Glutamatergic neuron (in vitro differentiated cells): ENCODE results near the gene ELOVL6. TPM values are rescaled to one million over a fixed set of nuclear protein-coding genes. Genes with fewer than 3 reads are reported as not detected.

Experiments used
- DNase-seq: peaks from one replicate; pipeline ENCODE4 v3.0.0; 2022
- H3K27ac Mint-ChIP-seq: one replicate; pipeline ENCODE4 v1.8.0; 2020; ENCODE audit warnings: mild to moderate bottlenecking, mixed read lengths, inconsistent platforms; ENCODE audit not compliant: unreplicated experiment
- H3K27me3 Mint-ChIP-seq: one replicate; pipeline ENCODE4 v1.8.0; 2020; ENCODE audit warnings: mild to moderate bottlenecking, moderate library complexity, mixed read lengths, inconsistent platforms; ENCODE audit not compliant: unreplicated experiment
- H3K36me3 Mint-ChIP-seq: one replicate; pipeline ENCODE4 v1.8.0; 2020; ENCODE audit warnings: mild to moderate bottlenecking, mixed read lengths, inconsistent platforms; ENCODE audit not compliant: unreplicated experiment
- H3K4me1 Mint-ChIP-seq: one replicate; pipeline ENCODE4 v1.8.0; 2020; ENCODE audit warnings: mild to moderate bottlenecking, low read depth, mixed read lengths, inconsistent platforms; ENCODE audit not compliant: unreplicated experiment
- H3K4me3 Mint-ChIP-seq: one replicate; pipeline ENCODE4 v1.8.0; 2020; ENCODE audit warnings: mild to moderate bottlenecking, mixed read lengths, inconsistent platforms; ENCODE audit not compliant: unreplicated experiment
- H3K9me3 Mint-ChIP-seq: one replicate; pipeline ENCODE4 v1.8.0; 2020; ENCODE audit warnings: mild to moderate bottlenecking, moderate library complexity, mixed read lengths, inconsistent platforms; ENCODE audit not compliant: unreplicated experiment
- total RNA-seq: library from RNA; stranded (reverse); fragmentation: NEBNext Ultra II Directional; extraction: Animal tissue kit (Norgen Biotek cat#: 25700); gene quantifications from one replicate; pipeline ENCODE4 v1.2.1, GENCODE V29; 2021; ENCODE audit not compliant: unreplicated experiment
- TF ChIP-seq, protein P1 (sequence below): fragments of 200-600 bp; sonication (generic); IDR thresholded peaks from one replicate; pipeline ENCODE4 v1.5.0; 2021; ENCODE audit not compliant: partially characterized antibody, unreplicated experiment

Gene ELOVL6
- total RNA-seq, 1 donor from 2014 or later: 60.1 TPM

DNA sequence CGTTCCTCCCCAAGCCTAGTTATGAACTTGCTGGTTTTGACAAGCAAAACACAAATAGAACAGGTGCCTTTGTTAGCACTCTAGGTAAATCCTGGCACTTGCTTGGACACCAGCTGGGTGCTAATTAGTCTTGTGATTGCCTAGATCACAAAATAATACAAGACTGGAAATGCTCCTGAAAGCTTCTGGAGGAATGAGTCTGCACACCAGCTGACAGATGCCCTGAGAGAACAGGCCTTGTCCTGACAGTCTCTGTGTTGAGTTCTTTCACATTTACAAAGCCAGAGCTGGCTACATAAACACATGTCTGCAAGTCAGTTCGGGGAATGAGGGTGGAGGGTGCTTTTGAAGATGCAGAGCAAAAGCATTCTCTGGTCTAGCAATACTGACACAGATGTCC lies 93.8 kb downstream of the ELOVL6 start:
- H3K36me3 Mint-ChIP-seq: peaks cover 4% of the 10 kb centered on the region
- no peaks in the 10 kb centered on the region for H3K9me3 Mint-ChIP-seq
- DNase-seq: peak; percentile 17
- no peak overlapping the region for H3K4me3 Mint-ChIP-seq
- TF ChIP-seq, protein P1, sequence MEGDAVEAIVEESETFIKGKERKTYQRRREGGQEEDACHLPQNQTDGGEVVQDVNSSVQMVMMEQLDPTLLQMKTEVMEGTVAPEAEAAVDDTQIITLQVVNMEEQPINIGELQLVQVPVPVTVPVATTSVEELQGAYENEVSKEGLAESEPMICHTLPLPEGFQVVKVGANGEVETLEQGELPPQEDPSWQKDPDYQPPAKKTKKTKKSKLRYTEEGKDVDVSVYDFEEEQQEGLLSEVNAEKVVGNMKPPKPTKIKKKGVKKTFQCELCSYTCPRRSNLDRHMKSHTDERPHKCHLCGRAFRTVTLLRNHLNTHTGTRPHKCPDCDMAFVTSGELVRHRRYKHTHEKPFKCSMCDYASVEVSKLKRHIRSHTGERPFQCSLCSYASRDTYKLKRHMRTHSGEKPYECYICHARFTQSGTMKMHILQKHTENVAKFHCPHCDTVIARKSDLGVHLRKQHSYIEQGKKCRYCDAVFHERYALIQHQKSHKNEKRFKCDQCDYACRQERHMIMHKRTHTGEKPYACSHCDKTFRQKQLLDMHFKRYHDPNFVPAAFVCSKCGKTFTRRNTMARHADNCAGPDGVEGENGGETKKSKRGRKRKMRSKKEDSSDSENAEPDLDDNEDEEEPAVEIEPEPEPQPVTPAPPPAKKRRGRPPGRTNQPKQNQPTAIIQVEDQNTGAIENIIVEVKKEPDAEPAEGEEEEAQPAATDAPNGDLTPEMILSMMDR: no peak
- peak overlapping the region; percentile 23 for H3K27ac Mint-ChIP-seq
- peaks cover 14% of the 10 kb centered on the region for H3K4me1 Mint-ChIP-seq
- no peaks in the 10 kb centered on the region for H3K27me3 Mint-ChIP-seq

DNA sequence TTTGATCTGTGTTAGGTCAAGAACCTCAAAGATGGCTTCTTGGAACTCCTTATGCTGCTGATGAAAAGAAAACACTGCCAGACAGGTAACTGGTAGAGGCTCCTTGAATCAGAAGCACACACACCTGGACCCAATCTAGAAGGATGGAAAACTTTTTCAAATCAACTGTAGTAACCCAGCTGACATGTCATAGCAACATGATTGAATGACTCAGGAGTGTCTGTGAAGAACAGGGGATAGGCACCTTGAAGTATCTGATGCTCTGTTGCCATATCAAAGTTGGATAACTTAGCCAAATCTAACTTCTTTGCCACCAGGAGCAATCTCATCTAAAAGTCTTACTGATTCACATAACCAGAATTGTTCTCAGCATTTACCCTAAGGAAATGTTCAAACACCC lies 98.8 kb downstream of the ELOVL6 start:
- Mint-ChIP-seq H3K27ac (no peak overlapping the region), H3K4me1 (peaks cover 2% of the 10 kb centered on the region), H3K27me3 (no peaks in the 10 kb centered on the region), H3K9me3 (no peaks in the 10 kb centered on the region), H3K4me3 (no peak overlapping the region), H3K36me3 (peaks cover 4% of the 10 kb centered on the region)
- TF ChIP-seq, protein P1: no peak
- DNase-seq: no peak

DNA sequence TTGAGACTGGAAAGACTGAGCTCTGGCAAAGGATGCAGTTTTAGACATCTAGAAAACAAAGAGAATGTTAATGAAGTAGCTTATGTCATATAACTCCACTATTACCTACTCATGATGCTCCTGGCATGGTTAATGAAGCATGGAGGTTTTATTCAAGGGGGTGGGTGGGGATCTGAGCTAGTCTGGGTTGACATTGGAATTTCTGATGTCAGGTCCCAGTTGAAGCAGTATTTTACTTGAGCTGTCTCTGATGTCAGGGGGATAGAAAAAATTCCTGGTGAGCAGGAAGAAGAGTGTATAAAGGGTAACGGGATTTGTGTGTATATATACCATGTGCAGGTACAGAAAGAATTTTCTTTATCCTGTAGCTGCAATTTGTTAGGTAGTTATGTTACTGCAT lies 102.0 kb downstream of the ELOVL6 start:
- TF ChIP-seq, protein P1: no peak
- Mint-ChIP-seq H3K27me3 (peaks cover 1% of the 10 kb centered on the region), H3K4me1 (peaks cover 4% of the 10 kb centered on the region), H3K4me3 (no peak overlapping the region), H3K27ac (no peak overlapping the region), H3K9me3 (no peaks in the 10 kb centered on the region), H3K36me3 (no peaks in the 10 kb centered on the region)
- no peak for DNase-seq

DNA sequence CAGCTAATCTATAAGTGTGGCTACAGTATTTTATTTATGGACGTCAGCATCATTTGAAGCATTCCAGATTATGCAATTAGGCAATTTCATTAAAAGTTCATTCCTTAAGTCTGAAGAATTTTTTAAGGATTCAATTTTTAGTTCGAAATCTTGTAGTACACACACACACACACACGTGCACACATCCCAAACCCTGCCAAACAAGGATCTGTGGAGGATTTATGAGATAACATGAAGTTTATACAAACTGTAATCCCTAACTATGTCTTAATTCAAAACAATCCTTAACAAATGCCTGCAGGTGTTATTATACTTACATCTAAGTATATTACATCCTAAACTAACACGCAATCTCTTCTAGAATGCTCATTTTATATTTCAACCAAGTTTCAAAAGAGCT lies 105.8 kb downstream of the ELOVL6 start:
- TF ChIP-seq, protein P1: no peak
- H3K27ac Mint-ChIP-seq: no peak overlapping the region
- peaks cover 1% of the 10 kb centered on the region for H3K27me3 Mint-ChIP-seq
- no peak overlapping the region for H3K4me3 Mint-ChIP-seq
- H3K9me3 Mint-ChIP-seq: no peaks in the 10 kb centered on the region
- H3K36me3 Mint-ChIP-seq: no peaks in the 10 kb centered on the region
- DNase-seq: no peak
- peaks cover 6% of the 10 kb centered on the region for H3K4me1 Mint-ChIP-seq

DNA sequence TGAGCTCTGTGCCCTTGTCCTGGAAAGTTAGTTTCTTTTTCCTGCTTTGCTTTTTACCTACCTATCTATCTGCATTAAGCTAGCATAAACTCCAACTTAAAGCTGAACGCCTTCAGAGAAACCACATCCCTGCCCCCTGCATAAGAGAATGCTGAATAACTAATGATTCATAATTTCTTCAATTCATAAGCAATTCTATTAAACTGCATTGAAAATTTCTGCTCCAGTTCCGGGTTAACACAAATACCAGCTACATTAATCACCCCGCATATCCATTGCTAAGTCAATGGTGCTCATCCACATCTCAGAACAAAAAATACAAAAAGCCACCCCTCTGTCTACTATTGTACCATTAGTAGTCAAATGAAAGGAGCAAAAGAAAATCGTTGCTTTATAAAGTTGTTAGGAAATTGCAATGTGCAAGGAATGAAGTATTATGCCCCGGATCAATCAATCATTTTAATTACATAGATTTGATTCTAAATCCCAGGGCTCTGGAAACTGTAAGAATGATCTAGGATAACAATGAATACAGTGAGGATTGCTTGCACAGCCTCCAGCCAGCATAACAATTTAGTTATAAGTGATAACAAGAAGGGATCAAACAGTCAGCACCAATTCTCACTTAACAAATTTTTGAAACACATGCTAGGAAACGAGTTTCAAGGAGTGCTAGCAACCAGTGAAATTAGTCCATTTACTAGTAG lies 106.8 kb downstream of the ELOVL6 start:
- H3K4me1 Mint-ChIP-seq: peaks cover 6% of the 10 kb centered on the region
- peaks cover 1% of the 10 kb centered on the region for H3K27me3 Mint-ChIP-seq
- no peaks in the 10 kb centered on the region for H3K36me3 Mint-ChIP-seq
- TF ChIP-seq, protein P1: no peak
- H3K9me3 Mint-ChIP-seq: no peaks in the 10 kb centered on the region
- no peak for DNase-seq
- no peak overlapping the region for H3K27ac Mint-ChIP-seq
- H3K4me3 Mint-ChIP-seq: no peak overlapping the region
